Left renal cortex interstitium (tissue), 4 donors: ENCODE measurements around the gene SLC25A23. TPM values are rescaled to one million over a fixed set of nuclear protein-coding genes. Genes with fewer than 3 reads are reported as not detected.
"Not testable (repeated sequence)": the region's sequence is repeated elsewhere in the genome, so short reads cannot be mapped to it uniquely, and the experiment has no call there.

Experiments used
- DNase-seq, 4 donors: peaks; one replicate each; pipeline ENCODE4 v3.0.0-alpha.2; 2013; ENCODE audit warnings: low read depth in 4 of 4, low spot score in 2 of 4, missing footprints in 1 of 4
- polyA plus RNA-seq, 4 donors: library from polyadenylated mRNA; unstranded; fragments of 120-200 nt; gene quantifications; one replicate each; pipeline ENCODE4 v1.2.1, GENCODE V29; 2013; ENCODE audit not compliant: insufficient read length in 4 of 4

Gene SLC25A23
- polyA plus RNA-seq, result 10 to 100 TPM; 63.2 to 97.5 (median 75.5) TPM

DNA sequence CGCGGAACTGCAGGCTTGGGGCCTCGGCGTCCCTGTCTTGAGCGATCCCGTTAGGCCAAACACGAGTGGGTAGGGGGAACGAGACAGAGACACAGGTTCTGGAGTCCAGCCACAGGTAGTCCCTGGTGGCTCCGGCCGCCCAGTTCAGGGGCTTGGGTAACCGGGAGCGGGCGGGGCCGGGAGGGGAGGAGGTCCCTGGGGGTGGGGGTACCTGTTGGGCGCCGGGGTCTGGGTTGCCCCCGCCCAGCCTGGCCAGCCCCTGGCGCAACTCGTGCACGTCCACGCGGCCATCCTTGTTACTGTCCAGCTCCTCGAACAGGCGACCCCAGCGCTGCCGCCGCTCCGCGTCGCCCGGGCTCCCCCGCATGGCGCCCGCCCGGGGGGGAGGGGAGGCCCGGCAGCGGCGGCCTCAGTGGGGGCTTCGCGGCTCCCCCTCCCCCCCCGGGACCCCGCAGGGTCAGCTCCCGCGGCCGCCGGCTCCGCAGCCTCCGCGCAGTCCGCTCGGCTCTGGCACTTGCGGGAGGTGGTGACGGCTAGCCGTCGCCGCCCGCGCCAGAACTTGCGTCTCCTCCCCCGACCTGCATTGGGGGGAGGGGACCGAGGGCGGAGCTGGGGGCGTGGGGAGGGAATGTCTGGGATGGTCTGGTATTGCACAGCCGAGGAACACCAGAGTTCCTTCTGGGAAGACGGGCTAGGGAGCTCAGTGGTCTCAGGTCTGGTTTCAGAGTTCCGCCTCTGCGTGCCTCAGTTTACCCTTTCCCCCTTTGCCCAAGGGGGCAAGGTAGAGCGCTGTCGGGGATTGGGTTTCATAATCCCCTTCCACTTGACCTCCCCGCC, at the start of gene SLC25A23:
Gene SLC25A23, minus strand, starts transcription at position 531 of the 837 bp plus-strand sequence. Its CDS starts 164 bp downstream, at position 367.
- DNase-seq, result peak; percentile 47 to 66 (median 62)

DNA sequence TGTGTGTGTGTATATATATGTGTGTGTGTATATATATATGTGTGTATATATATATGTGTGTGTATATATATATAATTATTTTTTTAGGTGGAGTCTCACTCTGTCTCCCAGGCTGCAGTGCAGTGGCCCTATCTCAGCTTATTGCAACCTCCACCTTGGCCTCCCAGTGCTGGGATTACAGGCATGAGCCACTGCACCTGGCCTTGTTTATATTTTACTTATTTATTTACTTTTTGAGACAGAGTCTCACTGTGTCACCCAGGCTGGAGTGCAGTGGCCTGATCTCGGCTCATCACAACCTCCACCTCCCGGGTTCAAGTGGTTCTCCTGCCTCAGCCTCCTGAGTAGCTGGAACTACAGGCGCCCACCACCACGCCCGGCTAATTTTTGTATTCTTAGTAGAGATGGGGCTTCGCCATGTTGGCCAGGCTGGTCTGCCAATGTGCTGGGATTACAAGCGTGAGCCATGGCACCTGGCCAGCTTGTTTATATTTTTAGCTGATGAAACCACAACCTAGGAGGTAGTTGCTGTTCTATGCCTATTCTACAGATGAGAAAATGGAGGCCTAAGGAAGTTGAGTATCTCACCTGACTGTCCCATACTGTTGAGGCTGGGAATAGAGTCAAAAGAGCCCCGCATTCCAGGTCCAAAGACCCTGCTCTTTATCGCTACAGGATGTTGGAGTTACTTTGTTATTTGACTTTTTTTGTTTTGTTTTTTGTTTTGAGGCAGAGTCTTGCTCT, 48.6 kb upstream of the SLC25A23 start:
- not testable (repeated sequence) for DNase-seq

DNA sequence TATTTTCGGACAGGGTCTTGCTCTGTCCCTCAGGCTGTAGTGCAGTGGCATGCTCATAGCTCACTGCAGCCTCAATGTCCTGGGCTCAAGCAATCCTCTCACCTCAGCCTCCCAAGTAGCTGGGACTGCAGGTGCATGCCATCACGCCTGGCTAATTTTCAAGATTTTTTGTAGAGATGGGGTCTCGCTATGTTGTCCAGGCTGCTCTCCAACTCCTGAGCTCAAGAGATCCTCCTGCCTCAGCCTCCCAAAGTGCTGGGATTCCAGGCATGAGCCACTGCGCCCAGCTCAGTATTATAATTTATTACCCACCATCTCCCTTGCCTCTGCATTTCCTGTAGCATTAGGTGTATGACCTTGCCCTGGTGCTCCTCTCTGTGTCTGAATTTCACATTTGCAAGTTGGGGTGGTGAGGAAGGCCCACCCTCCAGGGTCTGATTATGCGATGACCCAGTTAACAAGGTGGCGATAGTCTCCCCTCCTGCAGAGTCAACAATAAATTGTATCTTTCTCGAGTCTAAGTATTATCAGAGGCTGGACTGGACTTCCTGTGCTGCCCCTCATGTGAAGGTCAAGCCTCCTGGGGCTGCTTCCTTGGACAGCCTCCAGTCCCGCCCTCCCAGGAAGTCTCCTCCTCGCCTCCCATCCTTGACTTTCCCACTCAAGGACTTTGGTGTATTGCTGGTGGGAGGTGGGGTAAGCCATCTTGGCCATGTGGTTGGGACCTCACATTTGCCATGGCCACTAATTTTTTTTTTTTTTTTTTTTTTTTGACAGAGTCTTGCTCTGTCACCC, 44.0 kb upstream of the SLC25A23 start:
- no peak for DNase-seq

DNA sequence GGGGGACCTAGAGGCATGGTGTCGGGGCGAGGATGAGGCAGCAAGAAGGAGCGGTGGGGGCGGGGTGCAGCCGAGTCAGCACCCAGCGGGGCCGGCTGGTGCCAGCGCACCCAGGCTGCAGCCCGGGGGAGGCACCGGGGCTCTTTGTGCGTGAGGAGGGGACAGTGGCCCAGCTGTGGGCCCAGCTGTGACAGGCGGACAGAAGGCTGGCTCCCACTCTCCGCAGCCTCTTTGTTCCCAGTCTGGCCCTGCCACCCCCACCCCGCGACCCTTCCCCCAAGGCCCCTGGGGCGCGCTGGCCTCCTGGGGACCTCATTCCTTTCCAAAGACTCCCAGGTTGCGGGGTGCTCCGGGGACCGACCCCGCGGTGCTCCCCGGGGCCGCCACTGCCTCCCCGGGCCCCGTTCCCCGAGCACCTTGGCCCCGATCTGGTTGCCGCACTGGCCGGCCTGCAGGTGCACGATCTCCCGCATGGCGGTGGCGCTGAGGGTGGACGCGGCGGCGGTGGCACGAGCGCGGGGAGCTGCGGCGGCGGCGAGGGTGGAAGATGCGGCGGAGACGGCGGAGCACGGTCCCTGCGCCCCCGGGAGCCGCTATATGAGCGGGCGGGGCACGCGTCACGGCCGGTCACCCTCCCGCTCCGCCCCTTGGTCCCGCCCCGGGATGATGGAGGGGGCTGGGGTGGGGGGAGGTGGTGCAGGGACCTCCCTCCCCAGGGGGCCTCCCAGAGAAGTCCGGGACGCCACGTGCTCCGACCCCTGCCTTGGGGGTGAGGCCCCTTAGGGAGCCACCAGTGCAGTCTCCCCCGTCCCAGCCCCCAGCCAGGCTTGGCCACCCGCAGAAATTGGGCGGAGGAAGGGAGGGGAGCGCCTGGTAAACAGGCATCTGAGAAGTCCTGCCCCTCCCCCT, 42.4 kb upstream of the SLC25A23 start, which contains the start of gene TUBB4A:
Gene TUBB4A, minus strand, starts transcription at position 570 of the 909 bp plus-strand sequence. Its CDS starts 97 bp downstream, at position 473.
- DNase-seq, result no peak

DNA sequence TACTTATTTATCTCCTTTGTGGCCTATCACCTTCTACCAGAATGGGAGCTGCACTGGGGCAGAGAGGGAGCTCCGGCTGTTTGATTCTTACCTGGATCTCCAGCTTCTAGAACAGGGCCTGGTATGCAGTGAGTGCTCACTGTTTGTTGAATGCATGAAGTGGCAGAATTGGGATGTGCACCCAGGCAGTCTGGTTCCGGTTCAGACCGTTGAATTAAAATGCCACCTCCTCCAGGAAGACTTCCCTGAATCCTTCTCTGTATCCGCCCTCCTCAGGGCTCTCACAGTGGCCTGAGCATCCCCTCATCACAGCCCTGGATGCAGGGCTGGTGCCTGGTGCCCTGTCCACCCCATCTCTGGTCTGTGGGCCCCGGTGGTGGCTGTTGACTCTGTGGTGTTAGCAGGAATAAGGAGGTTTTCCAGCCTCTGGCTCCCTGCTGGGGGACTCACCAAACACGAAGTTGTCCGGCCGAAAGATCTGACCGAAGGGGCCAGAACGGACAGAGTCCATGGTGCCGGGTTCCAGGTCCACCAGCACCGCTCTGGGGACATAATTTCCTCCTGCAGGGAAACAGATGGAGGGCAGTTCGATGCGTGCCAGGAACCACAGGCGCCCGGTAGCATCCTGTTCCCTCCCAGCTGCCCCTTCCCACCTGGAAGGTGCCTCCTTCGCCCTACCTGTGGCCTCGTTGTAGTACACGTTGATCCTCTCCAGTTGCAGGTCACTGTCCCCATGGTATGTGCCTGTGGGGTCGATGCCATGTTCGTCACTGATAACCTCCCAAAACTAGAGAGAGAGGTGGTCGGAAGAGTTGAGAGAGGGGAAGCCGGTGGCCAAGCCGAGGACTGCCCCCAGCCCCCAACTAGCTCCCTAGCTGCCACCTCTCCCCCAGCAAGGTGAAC, 41.5 kb upstream of the SLC25A23 start:
- DNase-seq, result no peak

DNA sequence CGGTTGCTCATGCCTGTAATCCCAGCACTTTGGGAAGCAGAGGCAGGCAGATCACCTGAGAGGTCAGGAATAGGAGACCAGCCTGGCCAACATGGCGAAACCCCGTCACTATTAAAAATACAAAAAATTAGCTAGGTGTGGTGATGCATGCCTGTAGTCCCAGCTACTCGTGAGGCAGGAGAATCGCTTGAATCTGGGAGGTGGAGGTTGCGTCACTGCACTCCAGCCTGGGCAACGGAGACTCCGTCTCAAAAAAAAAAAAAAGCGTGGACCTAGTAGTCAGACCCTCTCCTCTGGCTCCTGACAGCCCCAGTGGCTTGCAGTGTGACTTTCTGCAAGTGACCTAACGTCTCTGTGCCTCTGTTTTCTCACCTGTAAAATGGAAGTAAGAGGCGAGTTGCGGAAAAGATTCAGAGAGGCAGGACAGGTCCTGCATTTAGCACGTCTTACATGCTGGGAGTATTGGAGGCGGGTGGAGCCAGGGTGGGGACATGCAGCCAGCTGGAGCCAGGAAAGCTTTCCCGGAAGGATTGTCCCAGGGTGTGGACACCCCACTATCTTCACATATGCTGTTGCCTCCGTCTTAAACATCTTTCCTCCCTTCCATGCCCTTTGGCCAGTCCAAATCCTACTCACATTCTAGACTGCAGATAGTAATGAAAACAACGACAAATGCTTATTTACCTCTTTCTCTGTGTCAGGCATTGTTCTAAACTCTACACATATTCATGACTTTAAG, 39.6 kb upstream of the SLC25A23 start:
- DNase-seq, result no peak

DNA sequence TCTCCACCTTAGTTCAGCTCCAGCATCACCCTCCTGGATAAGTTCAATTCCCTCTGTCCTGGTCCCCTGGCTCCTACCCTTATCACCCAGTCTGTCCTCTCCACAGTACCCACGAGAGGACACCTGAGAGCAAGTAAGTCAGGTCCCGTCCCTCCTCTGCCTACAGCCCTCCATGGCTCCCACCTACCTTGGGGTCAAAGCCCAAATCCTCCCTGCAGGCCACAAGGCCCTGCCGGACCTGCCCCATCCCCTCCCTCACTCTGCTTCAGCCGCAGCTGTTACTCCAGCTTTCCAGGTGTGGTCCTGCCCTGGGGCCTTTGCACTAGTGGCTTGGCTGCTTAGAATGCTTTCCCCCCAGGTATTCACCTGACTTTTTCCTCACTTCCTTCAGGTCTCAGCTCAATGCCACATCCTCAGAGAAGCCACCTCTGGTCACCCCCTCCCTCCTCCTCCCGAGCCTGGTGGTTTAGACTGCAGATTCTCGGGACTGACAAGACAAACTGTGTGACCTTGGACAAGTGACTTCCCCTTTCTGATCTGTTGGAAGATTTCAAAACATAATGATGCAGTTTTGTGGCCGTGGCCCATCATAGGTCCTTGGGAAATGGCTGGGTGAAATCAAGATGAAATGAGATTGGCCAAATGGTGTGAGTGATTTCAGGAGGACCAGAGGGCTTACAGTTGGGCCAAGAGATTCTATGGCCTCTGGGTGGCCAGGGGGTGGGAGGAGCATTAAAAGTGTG, 38.9 kb upstream of the SLC25A23 start:
- no peak for DNase-seq

DNA sequence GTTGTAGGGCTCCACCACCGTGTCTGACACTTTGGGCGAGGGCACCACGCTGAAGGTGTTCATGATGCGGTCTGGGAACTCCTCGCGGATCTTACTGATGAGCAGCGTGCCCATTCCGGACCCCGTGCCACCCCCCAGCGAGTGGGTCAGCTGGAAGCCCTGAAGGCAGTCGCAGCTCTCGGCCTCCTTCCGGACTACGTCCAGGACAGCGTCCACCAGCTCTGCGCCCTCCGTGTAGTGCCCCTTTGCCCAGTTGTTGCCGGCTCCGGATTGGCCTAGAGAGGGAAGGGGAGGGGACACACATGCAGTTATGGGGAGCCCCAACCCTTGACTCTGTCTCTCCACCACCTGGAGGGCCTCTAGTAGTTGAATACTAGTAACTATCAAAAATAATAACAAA, 36.4 kb upstream of the SLC25A23 start:
- DNase-seq, result no peak

DNA sequence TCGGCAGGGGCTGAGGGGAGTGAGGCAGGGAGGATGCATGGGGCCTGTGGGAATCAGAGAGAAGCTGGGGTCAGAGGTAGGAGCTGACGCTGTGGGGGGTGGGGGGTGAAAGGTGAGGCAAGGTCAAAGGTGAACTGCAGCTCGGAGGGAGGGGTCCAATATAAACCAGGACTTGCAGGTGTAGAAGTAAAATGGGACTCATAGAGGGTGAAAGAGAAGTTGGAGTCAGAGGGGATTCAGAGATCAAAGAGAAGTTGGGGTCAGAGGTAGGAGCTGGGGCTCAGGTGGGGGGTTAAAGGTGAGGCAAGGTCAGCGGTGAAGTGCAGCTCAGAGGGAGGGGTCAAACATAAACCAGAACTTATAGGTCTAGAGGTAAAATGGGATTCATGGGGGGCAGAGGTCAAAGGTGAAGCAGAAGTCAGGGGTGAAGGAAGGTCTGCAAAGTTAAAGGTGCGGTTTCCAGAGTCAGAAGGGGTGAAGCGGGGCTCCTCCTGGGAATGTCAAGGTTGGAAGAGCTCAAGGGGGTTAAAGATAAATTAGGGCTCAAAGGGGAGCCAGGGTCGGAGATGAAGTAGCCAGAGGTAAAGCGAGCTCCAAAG, 34.9 kb upstream of the SLC25A23 start:
- no peak for DNase-seq

DNA sequence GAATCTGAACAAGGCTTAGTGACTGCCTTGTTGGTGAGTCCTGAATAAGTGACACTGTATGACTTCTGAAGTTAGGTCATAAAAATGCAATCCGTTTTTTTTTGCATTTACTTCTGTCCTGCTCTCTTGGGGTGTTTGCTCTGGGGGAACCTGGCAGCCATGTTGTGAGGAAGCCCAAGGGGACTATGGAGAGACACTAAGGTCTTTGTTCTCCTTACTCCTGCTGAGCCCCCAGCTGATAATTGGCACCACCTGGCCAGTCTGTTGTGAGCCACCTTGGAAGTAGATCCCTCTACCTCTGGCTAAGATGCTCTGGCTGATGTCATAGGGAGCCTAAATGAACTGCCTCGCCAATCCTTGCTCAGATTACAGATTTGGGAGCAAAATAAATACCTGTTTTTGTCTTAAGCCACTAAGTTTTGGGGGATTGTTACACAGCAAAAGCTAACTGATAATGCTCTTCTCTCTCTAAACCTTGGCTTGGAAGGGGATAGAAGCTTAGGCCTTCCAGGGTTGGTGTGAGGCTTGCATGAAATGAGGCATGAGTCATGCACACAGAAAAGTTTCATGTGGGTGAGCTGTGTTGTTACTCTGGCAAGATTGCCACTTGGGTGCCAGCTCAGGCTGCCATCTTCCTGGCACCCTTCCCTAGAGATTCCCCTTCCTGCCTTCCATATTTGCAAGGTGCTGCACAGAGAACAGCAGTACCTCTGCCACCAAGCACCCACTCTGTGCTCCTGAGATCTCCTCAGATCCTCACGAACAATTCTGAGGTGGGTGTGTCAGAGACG, 32.4 kb upstream of the SLC25A23 start:
- no peak for DNase-seq

DNA sequence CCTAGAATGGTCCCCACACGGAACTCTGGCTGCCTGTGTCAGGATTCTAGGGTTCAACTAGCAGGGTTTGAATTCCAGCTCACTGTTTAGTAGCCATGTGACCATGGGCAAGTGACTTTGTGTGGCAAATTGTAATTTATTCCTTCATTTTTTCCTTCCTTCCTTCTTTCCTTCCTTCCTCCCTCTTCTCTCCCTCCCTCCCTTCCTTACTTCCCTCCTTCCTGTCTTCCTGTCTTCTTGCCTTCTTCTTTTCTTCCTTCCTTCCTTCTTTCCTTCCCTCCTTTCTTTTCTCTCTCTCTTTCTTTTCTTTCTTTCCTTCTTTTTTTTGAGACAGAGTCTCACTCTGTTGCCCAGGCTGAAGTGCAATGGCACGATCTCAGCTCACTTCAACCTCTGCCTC, 30.5 kb upstream of the SLC25A23 start:
- DNase-seq, result no peak

DNA sequence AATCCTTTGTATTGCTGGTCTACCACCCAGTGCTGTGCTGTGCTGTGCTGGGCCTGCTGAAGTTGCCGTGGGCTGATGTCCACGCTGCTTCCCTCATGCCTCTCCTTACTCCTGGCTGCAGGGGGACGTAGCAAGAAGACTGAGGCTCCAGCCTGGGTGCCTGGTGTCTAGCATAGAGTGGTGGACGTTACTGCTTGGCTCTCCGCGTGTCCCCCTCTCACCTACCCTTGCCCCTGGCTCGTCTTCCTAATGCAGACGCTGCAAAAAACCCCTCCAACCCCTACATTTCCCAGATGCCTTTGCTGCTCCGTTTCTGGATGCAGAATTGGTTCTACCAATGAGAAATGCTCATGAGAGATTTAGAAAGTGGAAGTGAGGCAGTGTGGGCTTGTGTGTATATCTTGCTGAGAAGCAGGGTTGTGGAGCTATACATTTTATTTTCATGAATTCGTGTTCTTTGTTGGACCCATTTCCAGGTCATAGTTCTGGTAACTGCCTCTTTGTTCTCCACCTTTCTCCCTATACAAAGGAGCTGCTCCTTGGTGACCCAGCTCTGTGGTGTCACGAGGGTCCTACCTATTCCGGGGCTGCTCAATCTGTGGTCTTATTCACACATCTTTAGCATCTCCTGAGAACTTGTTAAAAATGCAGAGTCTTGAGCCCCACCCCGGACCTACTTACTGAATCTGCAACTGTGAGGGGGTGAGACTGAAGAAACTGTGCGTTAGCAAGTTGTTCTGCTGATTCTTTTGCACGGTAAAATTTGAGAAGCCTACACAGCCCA, 29.9 kb upstream of the SLC25A23 start:
- no peak for DNase-seq

DNA sequence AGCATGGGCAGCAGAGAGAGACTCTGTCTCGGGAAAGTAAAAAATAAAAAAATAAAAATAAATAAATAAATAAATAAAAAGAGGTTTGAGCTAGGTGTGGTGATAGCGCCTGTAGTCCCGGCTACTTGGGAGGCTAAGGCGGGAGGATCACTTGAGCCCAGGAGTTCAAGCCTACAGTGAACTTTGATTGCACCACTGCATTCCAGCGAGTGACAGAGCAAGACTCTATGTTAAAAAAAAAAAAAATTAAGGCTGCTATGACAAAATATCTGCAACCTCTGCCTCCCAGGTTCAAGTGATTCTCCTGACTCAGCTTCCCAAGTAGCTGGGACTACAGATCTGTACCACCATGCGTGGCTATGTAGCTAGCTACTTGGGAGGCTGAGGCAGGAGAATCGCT, 25.2 kb upstream of the SLC25A23 start:
- DNase-seq, result no peak

DNA sequence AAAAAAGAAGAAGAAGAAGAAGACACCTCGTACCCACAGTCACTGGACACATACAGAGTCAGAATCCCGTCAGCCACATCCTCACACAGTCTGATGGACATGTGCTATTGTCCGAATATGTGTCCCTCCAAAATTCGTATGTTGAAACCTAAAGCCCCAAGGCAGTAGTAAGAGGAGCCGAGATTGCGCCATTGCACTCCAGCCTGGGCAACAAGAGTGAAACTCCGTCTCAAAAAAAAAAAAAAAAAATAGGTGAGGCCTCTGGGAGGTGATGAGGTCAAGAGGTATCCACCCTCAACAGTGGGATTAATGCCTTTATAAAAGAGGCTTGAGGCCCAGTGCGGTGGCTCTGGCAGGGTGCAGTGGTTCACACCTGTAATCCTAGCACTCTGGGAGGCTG, 24.6 kb upstream of the SLC25A23 start:
- DNase-seq, result no peak

DNA sequence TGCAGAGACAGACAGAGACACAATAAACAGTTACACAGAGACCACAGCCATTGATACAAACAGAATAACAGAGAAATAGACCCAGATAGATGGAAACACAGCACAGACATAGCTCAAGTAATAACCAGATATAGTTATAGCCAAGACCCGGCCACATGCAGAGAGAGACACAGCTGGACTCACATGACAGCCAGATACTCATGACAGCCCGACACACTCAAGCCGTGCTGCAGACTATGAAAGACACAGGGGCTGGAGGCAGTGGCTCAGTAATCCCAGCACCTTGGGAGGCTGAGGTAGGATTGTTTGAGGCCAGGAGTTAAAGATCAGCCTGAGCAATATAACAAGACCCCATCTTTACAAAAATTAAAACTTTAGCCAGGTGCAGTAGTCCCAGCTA, 23.6 kb upstream of the SLC25A23 start:
- no peak for DNase-seq

DNA sequence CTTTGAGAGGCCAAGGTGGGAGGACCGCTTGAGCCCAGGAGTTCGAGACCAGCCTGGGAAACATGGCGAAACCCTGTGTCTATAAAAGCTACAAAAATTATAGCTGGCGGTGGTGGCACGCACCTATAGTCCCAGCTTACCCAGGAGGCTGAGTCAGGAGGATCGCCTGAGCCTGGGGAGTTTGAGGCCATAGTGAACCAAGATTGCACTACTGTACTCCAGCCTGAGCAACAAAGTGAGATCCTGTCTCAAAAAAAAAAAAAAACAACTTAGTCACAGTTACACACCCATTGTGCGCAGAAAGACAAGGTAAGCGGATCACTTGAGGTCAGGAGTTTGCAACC, 22.7 kb upstream of the SLC25A23 start:
- DNase-seq, result no peak
